Neural crest cell (in vitro differentiated cells): ENCODE measurements around the gene TRAP1. TPM values are rescaled to one million over a fixed set of nuclear protein-coding genes. Genes with fewer than 3 reads are reported as not detected.

Experiments
- DNase-seq: peaks from one replicate; pipeline ENCODE4 v3.0.0; 2021; ENCODE audit warnings: low read depth, mixed read lengths, low spot score
- H3K27ac Mint-ChIP-seq: one replicate; pipeline ENCODE4 v1.8.0; 2021; ENCODE audit warnings: mild to moderate bottlenecking, mixed read lengths; ENCODE audit not compliant: unreplicated experiment
- H3K27me3 Mint-ChIP-seq: 2 replicates; pipeline ENCODE4 v1.8.0; 2021; ENCODE audit warnings: low read depth, mild to moderate bottlenecking, mixed read lengths
- H3K36me3 Mint-ChIP-seq: 2 replicates; pipeline ENCODE4 v1.8.0; 2021; ENCODE audit warnings: low read depth, mild to moderate bottlenecking, mixed read lengths
- H3K4me1 Mint-ChIP-seq: 2 replicates; pipeline ENCODE4 v1.8.0; 2021; ENCODE audit warnings: mixed read lengths
- H3K4me3 Mint-ChIP-seq: one replicate; pipeline ENCODE4 v1.8.0; 2021; ENCODE audit warnings: mild to moderate bottlenecking, mixed read lengths
- H3K9me3 Mint-ChIP-seq: 2 replicates; pipeline ENCODE4 v1.8.0; 2021; ENCODE audit warnings: mixed read lengths
- CTCF ChIP-seq: fragments of 200-600 bp; sonication (generic); conservative IDR thresholded peaks from 2 replicates; pipeline ENCODE4 v1.5.0; 2021; ENCODE audit warnings: antibody characterized with exemption, mild to moderate bottlenecking
- total RNA-seq: library from RNA; stranded (reverse); gene quantifications from 2 replicates; pipeline ENCODE4 v1.2.1, GENCODE V29; 2021

The TRAP1 gene
- total RNA-seq, 1 donor from 2014 or later: 152 TPM

- Mint-ChIP-seq H3K9me3 (peaks cover 4% of the 10 kb centered on the region), H3K27ac (peak overlapping the region; percentile 81), H3K4me1 (peaks cover 40% of the 10 kb centered on the region), H3K27me3 (no peaks in the 10 kb centered on the region), H3K4me3 (no peak overlapping the region), H3K36me3 (peaks cover 9% of the 10 kb centered on the region)
- DNase-seq: no peak
- TF ChIP-seq CTCF: no peak
Observed at GRCh38 chr16:3641801-3642396, 75.4 kb downstream of the TRAP1 start.

GRCh38 chr16:3640632-3641501 is 76.5 kb downstream of the TRAP1 start:
- H3K4me3 Mint-ChIP-seq: no peak overlapping the region
- TF ChIP-seq CTCF: no peak
- H3K9me3 Mint-ChIP-seq: peaks cover 4% of the 10 kb centered on the region
- no peaks in the 10 kb centered on the region for H3K27me3 Mint-ChIP-seq
- DNase-seq: no peak
- peaks cover 35% of the 10 kb centered on the region for H3K4me1 Mint-ChIP-seq
- H3K27ac Mint-ChIP-seq: no peak overlapping the region
- peaks cover 7% of the 10 kb centered on the region for H3K36me3 Mint-ChIP-seq

- Mint-ChIP-seq H3K36me3 (peaks cover 7% of the 10 kb centered on the region), H3K27me3 (no peaks in the 10 kb centered on the region), H3K4me3 (no peak overlapping the region), H3K9me3 (peaks cover 4% of the 10 kb centered on the region), H3K4me1 (peaks cover 31% of the 10 kb centered on the region), H3K27ac (peak overlapping the region; percentile 36)
- no peak for DNase-seq
- no peak for TF ChIP-seq CTCF
Observed at GRCh38 chr16:3640207-3640606, 77.1 kb downstream of the TRAP1 start.

GRCh38 chr16:3638916-3639644 is 78.2 kb downstream of the TRAP1 start:
- no peak for TF ChIP-seq CTCF
- Mint-ChIP-seq H3K9me3 (peaks cover 4% of the 10 kb centered on the region), H3K27ac (no peak overlapping the region), H3K4me1 (peaks cover 29% of the 10 kb centered on the region), H3K27me3 (no peaks in the 10 kb centered on the region), H3K36me3 (peaks cover 7% of the 10 kb centered on the region), H3K4me3 (no peak overlapping the region)
- DNase-seq: no peak

- H3K4me3 Mint-ChIP-seq: no peak overlapping the region
- TF ChIP-seq CTCF: no peak
- peak overlapping the region; percentile 28 for H3K27ac Mint-ChIP-seq
- peaks cover 7% of the 10 kb centered on the region for H3K36me3 Mint-ChIP-seq
- peaks cover 26% of the 10 kb centered on the region for H3K4me1 Mint-ChIP-seq
- peaks cover 4% of the 10 kb centered on the region for H3K9me3 Mint-ChIP-seq
- no peaks in the 10 kb centered on the region for H3K27me3 Mint-ChIP-seq
- no peak for DNase-seq
Observed at GRCh38 chr16:3637371-3637923, 79.9 kb downstream of the TRAP1 start.
